OCI-LY3 (cell line): ENCODE data around the gene RPAIN.

Experiments
- H2AFZ ChIP-seq: fragments of 200-600, 300-600 bp; shearing (Covaris generic); 2 replicates; pipeline ENCODE4 v1.6.0; 2014; ENCODE audit warnings: antibody characterized with exemption, low read depth, low read length
- H3K27ac ChIP-seq: fragments of 200-600, 300-600 bp; sonication (generic); 2 replicates; pipeline ENCODE4 v1.5.1; 2014; ENCODE audit warnings: mild to moderate bottlenecking, low read length, moderate library complexity, mixed read lengths
- H3K27me3 ChIP-seq: fragments of 200-600, 300-600 bp; sonication (generic); 2 replicates; pipeline ENCODE4 v1.6.1; 2014; ENCODE audit warnings: low read depth, low read length, mixed read lengths
- H3K36me3 ChIP-seq: fragments of 200-600, 300-600 bp; sonication (generic); replicated peaks from 2 replicates; pipeline ENCODE3; 2014; ENCODE audit warnings: low read depth, low read length, mixed read lengths
- H3K4me1 ChIP-seq: fragments of 300-600, 200-600 bp; sonication (generic); 2 replicates; pipeline ENCODE4 v1.6.1; 2014; ENCODE audit warnings: low read length, mixed read lengths
- H3K4me2 ChIP-seq: fragments of 200-600, 300-600 bp; sonication (generic); 2 replicates; pipeline ENCODE4 v1.6.1; 2014; ENCODE audit warnings: low read length, mixed read lengths
- H3K4me3 ChIP-seq: fragments of 300-600, 200-600 bp; sonication (generic); 2 replicates; pipeline ENCODE4 v1.5.1; 2014; ENCODE audit warnings: antibody characterized with exemption, mild to moderate bottlenecking, low read length, moderate library complexity
- H3K79me2 ChIP-seq: fragments of 300-600, 200-600 bp; shearing (Covaris generic); 2 replicates; pipeline ENCODE4 v1.6.1; 2014; ENCODE audit warnings: mild to moderate bottlenecking, low read length, mixed read lengths
- H3K9ac ChIP-seq: fragments of 300-600, 200-600 bp; shearing (Covaris generic); 2 replicates; pipeline ENCODE4 v1.6.0; 2014; ENCODE audit warnings: mild to moderate bottlenecking, low read length, moderate library complexity
- H3K9me3 ChIP-seq: fragments of 200-600, 300-600 bp; shearing (Covaris generic); 2 replicates; pipeline ENCODE4 v1.6.1; 2014; ENCODE audit warnings: low read length, mixed read lengths; ENCODE audit not compliant: insufficient read depth
- H4K20me1 ChIP-seq: fragments of 200-600, 300-600 bp; sonication (generic); 2 replicates; pipeline ENCODE4 v1.6.1; 2016; ENCODE audit warnings: low read length, mixed read lengths; ENCODE audit not compliant: insufficient read depth
- EZH2phosphoT487 ChIP-seq: fragments of 200-600 bp; shearing (Covaris generic); IDR thresholded peaks from 2 replicates; pipeline ENCODE4 v1.6.1; 2018; ENCODE audit warnings: antibody characterized with exemption, mixed run types, low read depth
- TF ChIP-seq, protein P1 (sequence below): fragments of 200-600, 300-600 bp; sonication (generic); IDR thresholded peaks from 2 replicates; pipeline ENCODE4 v1.5.1; 2014; ENCODE audit warnings: antibody characterized with exemption, low read length, low read depth

RPAIN gene

DNA sequence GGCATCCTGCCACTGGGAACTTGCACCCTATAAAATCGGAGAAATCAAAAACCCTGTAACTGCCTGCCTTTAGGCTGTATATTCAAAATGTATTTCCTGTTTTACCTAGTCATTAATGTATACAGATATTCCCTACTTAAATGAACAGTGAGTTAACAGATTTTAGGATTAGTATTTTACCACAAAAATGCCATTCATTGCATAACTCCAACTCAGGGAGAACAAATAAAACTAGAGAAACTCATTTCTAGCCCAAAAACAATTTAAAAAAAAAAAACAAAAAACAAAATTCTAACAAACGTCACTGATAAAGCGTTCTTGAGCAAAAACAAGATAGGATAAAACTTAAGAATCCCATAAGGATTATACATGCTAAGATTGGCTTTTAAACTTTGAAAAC lies 52.5 kb downstream of the RPAIN start:
- Histone ChIP-seq H3K9ac (no peak overlapping the region), H3K9me3 (no peaks in the 10 kb centered on the region), H3K27ac (no peak overlapping the region), H3K4me3 (no peak overlapping the region), H3K36me3 (peaks cover 22% of the 10 kb centered on the region), H3K79me2 (peaks cover 13% of the 10 kb centered on the region), H2AFZ (no peak overlapping the region), H3K4me2 (no peak overlapping the region), H4K20me1 (no peaks in the 10 kb centered on the region), H3K4me1 (no peaks in the 10 kb centered on the region), H3K27me3 (no peaks in the 10 kb centered on the region)
- TF ChIP-seq EZH2phosphoT487 = no peak
- TF ChIP-seq, protein P1, sequence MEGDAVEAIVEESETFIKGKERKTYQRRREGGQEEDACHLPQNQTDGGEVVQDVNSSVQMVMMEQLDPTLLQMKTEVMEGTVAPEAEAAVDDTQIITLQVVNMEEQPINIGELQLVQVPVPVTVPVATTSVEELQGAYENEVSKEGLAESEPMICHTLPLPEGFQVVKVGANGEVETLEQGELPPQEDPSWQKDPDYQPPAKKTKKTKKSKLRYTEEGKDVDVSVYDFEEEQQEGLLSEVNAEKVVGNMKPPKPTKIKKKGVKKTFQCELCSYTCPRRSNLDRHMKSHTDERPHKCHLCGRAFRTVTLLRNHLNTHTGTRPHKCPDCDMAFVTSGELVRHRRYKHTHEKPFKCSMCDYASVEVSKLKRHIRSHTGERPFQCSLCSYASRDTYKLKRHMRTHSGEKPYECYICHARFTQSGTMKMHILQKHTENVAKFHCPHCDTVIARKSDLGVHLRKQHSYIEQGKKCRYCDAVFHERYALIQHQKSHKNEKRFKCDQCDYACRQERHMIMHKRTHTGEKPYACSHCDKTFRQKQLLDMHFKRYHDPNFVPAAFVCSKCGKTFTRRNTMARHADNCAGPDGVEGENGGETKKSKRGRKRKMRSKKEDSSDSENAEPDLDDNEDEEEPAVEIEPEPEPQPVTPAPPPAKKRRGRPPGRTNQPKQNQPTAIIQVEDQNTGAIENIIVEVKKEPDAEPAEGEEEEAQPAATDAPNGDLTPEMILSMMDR = no peak

GRCh38 chr17:5473906-5474305 lies 53.9 kb downstream of the RPAIN start:
- H2AFZ ChIP-seq = no peak overlapping the region
- no peaks in the 10 kb centered on the region for H3K27me3 ChIP-seq
- no peak overlapping the region for H3K4me3 ChIP-seq
- TF ChIP-seq, protein P1 = no peak
- TF ChIP-seq EZH2phosphoT487 = no peak
- no peak overlapping the region for H3K27ac ChIP-seq
- H3K36me3 ChIP-seq = peaks cover 29% of the 10 kb centered on the region
- H3K4me1 ChIP-seq = no peaks in the 10 kb centered on the region
- no peak overlapping the region for H3K9ac ChIP-seq
- no peaks in the 10 kb centered on the region for H3K79me2 ChIP-seq
- no peak overlapping the region for H3K4me2 ChIP-seq
- H4K20me1 ChIP-seq = no peaks in the 10 kb centered on the region
- no peaks in the 10 kb centered on the region for H3K9me3 ChIP-seq

DNA sequence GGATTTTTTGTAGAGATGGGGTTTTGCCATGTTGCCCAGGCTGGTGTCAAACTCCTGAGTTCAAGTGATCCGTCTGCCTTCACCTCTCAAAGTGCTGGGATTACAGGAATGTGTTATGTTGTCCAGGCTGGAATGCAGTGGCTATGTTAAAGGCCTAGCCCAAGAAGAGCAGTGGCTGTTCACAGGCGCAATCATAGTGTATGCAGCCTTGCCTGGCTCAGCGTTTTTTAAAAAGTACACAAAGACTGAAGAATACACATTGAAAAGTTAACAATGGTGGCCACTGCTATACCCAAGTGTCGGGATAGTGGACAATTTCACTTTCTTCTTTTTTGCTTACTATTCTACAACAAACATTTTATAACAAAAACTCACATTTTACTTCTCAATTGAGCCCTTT lies 59.0 kb downstream of the RPAIN start:
- Histone ChIP-seq H3K79me2 (0 out of 2 replicates have a peak, but pooled peaks cover 3% of the 10 kb centered on the region), H3K4me1 (no peaks in the 10 kb centered on the region), H3K9me3 (no peaks in the 10 kb centered on the region), H3K36me3 (peaks cover 37% of the 10 kb centered on the region), H4K20me1 (no peaks in the 10 kb centered on the region), H3K4me2 (no peak overlapping the region), H3K9ac (no peak overlapping the region), H3K27ac (no peak overlapping the region), H3K4me3 (no peak overlapping the region), H2AFZ (no peak overlapping the region), H3K27me3 (no peaks in the 10 kb centered on the region)
- no peak for TF ChIP-seq EZH2phosphoT487
- TF ChIP-seq, protein P1 = no peak

DNA sequence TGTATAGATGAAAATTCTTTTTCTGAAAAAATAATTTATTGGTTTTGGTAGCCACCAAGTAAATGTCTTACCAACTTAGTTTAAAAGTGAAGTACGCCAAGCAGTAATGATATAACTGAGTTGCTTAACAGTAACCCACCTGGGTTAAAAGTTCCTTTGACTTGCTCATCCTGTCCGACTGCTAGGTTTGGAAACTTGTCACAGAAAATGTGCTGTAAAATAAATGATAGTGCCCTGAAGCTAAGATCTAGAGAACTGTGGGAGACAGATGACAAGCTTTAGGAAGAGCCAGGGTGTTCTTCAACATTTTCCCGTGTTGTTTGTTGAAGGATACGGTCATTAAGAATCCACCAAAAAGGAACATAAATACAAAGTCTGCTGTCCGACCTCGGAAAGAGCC lies 61.0 kb downstream of the RPAIN start:
- TF ChIP-seq, protein P1 = no peak
- TF ChIP-seq EZH2phosphoT487 = no peak
- H3K79me2 ChIP-seq = peaks cover 21% of the 10 kb centered on the region

More for the DNA sequence above, 61.0 kb downstream of the RPAIN start:
- no peaks in the 10 kb centered on the region for H3K27me3 ChIP-seq
- H3K4me1 ChIP-seq = peaks cover 9% of the 10 kb centered on the region
- H3K4me2 ChIP-seq = no peak overlapping the region
- H2AFZ ChIP-seq = no peak overlapping the region
- no peaks in the 10 kb centered on the region for H4K20me1 ChIP-seq
- H3K9me3 ChIP-seq = no peaks in the 10 kb centered on the region
- no peak overlapping the region for H3K27ac ChIP-seq
- no peak overlapping the region for H3K9ac ChIP-seq
- H3K4me3 ChIP-seq = no peak overlapping the region
- peaks cover 33% of the 10 kb centered on the region for H3K36me3 ChIP-seq
